ENCODE measurements around the gene RUFY4.
"Not testable (repeated sequence)": the region's sequence is repeated elsewhere in the genome, so short reads cannot be mapped to it uniquely, and the experiment has no call there.

The RUFY4 gene

GRCh38 chr2:218086478-218086877 is 17.4 kb downstream of the RUFY4 start:
- TF ChIP-seq CTCF (IDR thresholded peaks at IDR 0.05; ENCODE audit: insufficient read depth, low read length, poor library complexity, severe bottlenecking), result no peak
- no peak for DNase-seq (ENCODE audit: extremely low read depth, insufficient read length)
- Histone ChIP-seq H3K4me3 (replicated peaks; ENCODE audit: low read depth, low read length) (no peak overlapping the region), H3K36me3 (ENCODE audit: control insufficient read depth, insufficient read depth, low read length) (no peaks in the 10 kb centered on the region), H3K27me3 (replicated peaks; ENCODE audit: control insufficient read depth, insufficient read depth, low read length) (no peaks in the 10 kb centered on the region)

- no peak for TF ChIP-seq CTCF (IDR thresholded peaks at IDR 0.05; ENCODE audit: insufficient read depth, low read length, poor library complexity, severe bottlenecking)
- no peaks in the 10 kb centered on the region for H3K36me3 ChIP-seq (ENCODE audit: control insufficient read depth, insufficient read depth, low read length)
- no peak overlapping the region for H3K4me3 ChIP-seq (replicated peaks; ENCODE audit: low read depth, low read length)
- H3K27me3 ChIP-seq (replicated peaks; ENCODE audit: control insufficient read depth, insufficient read depth, low read length), result no peaks in the 10 kb centered on the region; the same call in 1 of the 2 replicates
- DNase-seq (ENCODE audit: extremely low read depth, insufficient read length), result no peak
Measured at GRCh38 chr2:218089259-218089658, 20.2 kb downstream of the RUFY4 start.

GRCh38 chr2:218091746-218092145 is 22.7 kb downstream of the RUFY4 start:
- H3K4me3 ChIP-seq (replicated peaks; ENCODE audit: low read depth, low read length), result no peak overlapping the region

GRCh38 chr2:218093879-218094278 is 24.8 kb downstream of the RUFY4 start:
- TF ChIP-seq CTCF (IDR thresholded peaks at IDR 0.05; ENCODE audit: insufficient read depth, low read length, poor library complexity, severe bottlenecking), result peak; percentile 1
- Histone ChIP-seq H3K4me3 (replicated peaks; ENCODE audit: low read depth, low read length) (no peak overlapping the region), H3K36me3 (ENCODE audit: control insufficient read depth, insufficient read depth, low read length) (no peaks in the 10 kb centered on the region), H3K27me3 (replicated peaks; ENCODE audit: control insufficient read depth, insufficient read depth, low read length) (no peaks in the 10 kb centered on the region; the same call in 1 of the 2 replicates)
- DNase-seq (ENCODE audit: extremely low read depth, insufficient read length), result no peak

More at GRCh38 chr2:218091746-218092145, 22.7 kb downstream of the RUFY4 start:
- Histone ChIP-seq H3K36me3 (ENCODE audit: control insufficient read depth, insufficient read depth, low read length) (no peaks in the 10 kb centered on the region), H3K27me3 (replicated peaks; ENCODE audit: control insufficient read depth, insufficient read depth, low read length) (no peaks in the 10 kb centered on the region; the same call in 1 of the 2 replicates)
- DNase-seq (ENCODE audit: extremely low read depth, insufficient read length), result no peak
- no peak for TF ChIP-seq CTCF (IDR thresholded peaks at IDR 0.05; ENCODE audit: insufficient read depth, low read length, poor library complexity, severe bottlenecking)

- no peak overlapping the region for H3K4me3 ChIP-seq (replicated peaks; ENCODE audit: low read depth, low read length)
- no peak for DNase-seq (ENCODE audit: extremely low read depth, insufficient read length)
- no peaks in the 10 kb centered on the region; the same call in 1 of the 2 replicates for H3K27me3 ChIP-seq (replicated peaks; ENCODE audit: control insufficient read depth, insufficient read depth, low read length)
- TF ChIP-seq CTCF (IDR thresholded peaks at IDR 0.05; ENCODE audit: insufficient read depth, low read length, poor library complexity, severe bottlenecking), result no peak
- no peaks in the 10 kb centered on the region for H3K36me3 ChIP-seq (ENCODE audit: control insufficient read depth, insufficient read depth, low read length)
Measured at GRCh38 chr2:218095853-218096252, 26.8 kb downstream of the RUFY4 start.

GRCh38 chr2:218097975-218098374 is 28.9 kb downstream of the RUFY4 start:
- Histone ChIP-seq H3K27me3 (replicated peaks; ENCODE audit: control insufficient read depth, insufficient read depth, low read length) (no peaks in the 10 kb centered on the region; the same call in 1 of the 2 replicates), H3K4me3 (replicated peaks; ENCODE audit: low read depth, low read length) (no peak overlapping the region)

GRCh38 chr2:218108834-218109233 is 39.8 kb downstream of the RUFY4 start:
- not testable (repeated sequence) for DNase-seq (ENCODE audit: extremely low read depth, insufficient read length); H3K27me3 ChIP-seq (replicated peaks; ENCODE audit: control insufficient read depth, insufficient read depth, low read length); H3K36me3 ChIP-seq (ENCODE audit: control insufficient read depth, insufficient read depth, low read length); H3K4me3 ChIP-seq (replicated peaks; ENCODE audit: low read depth, low read length)

More at GRCh38 chr2:218097975-218098374, 28.9 kb downstream of the RUFY4 start:
- no peak for TF ChIP-seq CTCF (IDR thresholded peaks at IDR 0.05; ENCODE audit: insufficient read depth, low read length, poor library complexity, severe bottlenecking)
- DNase-seq (ENCODE audit: extremely low read depth, insufficient read length), result no peak
- H3K36me3 ChIP-seq (ENCODE audit: control insufficient read depth, insufficient read depth, low read length), result no peaks in the 10 kb centered on the region

- DNase-seq (ENCODE audit: extremely low read depth, insufficient read length); H3K36me3 ChIP-seq (ENCODE audit: control insufficient read depth, insufficient read depth, low read length); H3K4me3 ChIP-seq (replicated peaks; ENCODE audit: low read depth, low read length); H3K27me3 ChIP-seq (replicated peaks; ENCODE audit: control insufficient read depth, insufficient read depth, low read length): not testable (repeated sequence)
Measured at GRCh38 chr2:218121789-218122188, 52.7 kb downstream of the RUFY4 start.
